ENCODE data around the gene RGS3. TPM values are rescaled to one million over a fixed set of nuclear protein-coding genes. Genes with fewer than 3 reads are reported as not detected.

Gene RGS3
- total and polyA plus RNA-seq, 5 donors from 2014 or later: 8.5 to 15.5 (median 12.5) TPM

GRCh38 chr9:113492343-113493202, 29.0 kb downstream of the RGS3 start:
- no peaks in the 10 kb centered on the region for H3K36me3 ChIP-seq (ENCODE audit: control insufficient read depth, insufficient read depth, low read length)
- no peak overlapping the region for H3K4me3 Mint-ChIP-seq
- peaks cover 16% of the 10 kb centered on the region for H3K27me3 Mint-ChIP-seq
- H3K4me1 ChIP-seq (ENCODE audit: control insufficient read depth, insufficient read depth, low read length, poor library complexity, severe bottlenecking): no peaks in the 10 kb centered on the region
- DNase-seq: no peak
- peak overlapping the region in 2 of 3 donors; percentile 30 to 79 for H3K27ac Mint-ChIP-seq
- H3K36me3 Mint-ChIP-seq: no peaks in the 10 kb centered on the region
- no peak overlapping the region for H3K27ac ChIP-seq (ENCODE audit: insufficient read depth, low read length, poor library complexity, severe bottlenecking)
- H3K27me3 ChIP-seq (ENCODE audit: control insufficient read depth, insufficient read depth, low read length): no peaks in the 10 kb centered on the region
- H3K9me3 ChIP-seq (ENCODE audit: control insufficient read depth in 2 of 2, low read length in 2 of 2): no peaks in the 10 kb centered on the region
- no peak for ATAC-seq (ENCODE audit: low read depth in 2 of 2)
- H3K4me1 Mint-ChIP-seq: peaks cover 0 to 7% (median 2%) of the 10 kb centered on the region in 4 donors
- H3K9me3 Mint-ChIP-seq: no peaks in the 10 kb centered on the region
- H3K4me3 ChIP-seq (ENCODE audit: low read depth, low read length): no peak overlapping the region

GRCh38 chr9:113493203-113493520, 29.6 kb downstream of the RGS3 start:
- peaks cover 0 to 7% (median 2%) of the 10 kb centered on the region in 4 donors for H3K4me1 Mint-ChIP-seq
- Histone ChIP-seq H3K27ac (ENCODE audit: insufficient read depth, low read length, poor library complexity, severe bottlenecking) (no peak overlapping the region), H3K4me3 (ENCODE audit: low read depth, low read length) (no peak overlapping the region), H3K9me3 (ENCODE audit: control insufficient read depth in 2 of 2, low read length in 2 of 2) (no peaks in the 10 kb centered on the region), H3K27me3 (ENCODE audit: control insufficient read depth, insufficient read depth, low read length) (no peaks in the 10 kb centered on the region), H3K36me3 (ENCODE audit: control insufficient read depth, insufficient read depth, low read length) (no peaks in the 10 kb centered on the region), H3K4me1 (ENCODE audit: control insufficient read depth, insufficient read depth, low read length, poor library complexity, severe bottlenecking) (no peaks in the 10 kb centered on the region)
- ATAC-seq (ENCODE audit: low read depth in 2 of 2) (no peak), DNase-seq (no peak)
- peak overlapping the region in 1 of 3 donors; percentile 30 for H3K27ac Mint-ChIP-seq
- H3K36me3 Mint-ChIP-seq: no peaks in the 10 kb centered on the region
- no peak overlapping the region for H3K4me3 Mint-ChIP-seq
- H3K9me3 Mint-ChIP-seq: no peaks in the 10 kb centered on the region
- peaks cover 16% of the 10 kb centered on the region for H3K27me3 Mint-ChIP-seq

- Mint-ChIP-seq H3K9me3 (no peaks in the 10 kb centered on the region), H3K4me1 (peaks cover 0 to 7% (median 3%) of the 10 kb centered on the region in 4 donors), H3K27ac (no peak overlapping the region), H3K36me3 (no peaks in the 10 kb centered on the region), H3K27me3 (peaks cover 16% of the 10 kb centered on the region), H3K4me3 (no peak overlapping the region)
- H3K36me3 ChIP-seq (ENCODE audit: control insufficient read depth, insufficient read depth, low read length): no peaks in the 10 kb centered on the region
- H3K4me3 ChIP-seq (ENCODE audit: low read depth, low read length): no peak overlapping the region
- DNase-seq (no peak), ATAC-seq (ENCODE audit: low read depth in 2 of 2) (no peak)
- H3K4me1 ChIP-seq (ENCODE audit: control insufficient read depth, insufficient read depth, low read length, poor library complexity, severe bottlenecking): no peaks in the 10 kb centered on the region
- no peaks in the 10 kb centered on the region for H3K27me3 ChIP-seq (ENCODE audit: control insufficient read depth, insufficient read depth, low read length)
- H3K27ac ChIP-seq (ENCODE audit: insufficient read depth, low read length, poor library complexity, severe bottlenecking): no peak overlapping the region
- no peaks in the 10 kb centered on the region for H3K9me3 ChIP-seq (ENCODE audit: control insufficient read depth in 2 of 2, low read length in 2 of 2)
Measured at GRCh38 chr9:113495526-113495925, 32.0 kb downstream of the RGS3 start.

- H3K36me3 Mint-ChIP-seq: no peaks in the 10 kb centered on the region
- H3K4me1 ChIP-seq (ENCODE audit: control insufficient read depth, insufficient read depth, low read length, poor library complexity, severe bottlenecking): no peaks in the 10 kb centered on the region
- H3K36me3 ChIP-seq (ENCODE audit: control insufficient read depth, insufficient read depth, low read length): no peaks in the 10 kb centered on the region
- no peaks in the 10 kb centered on the region for H3K27me3 ChIP-seq (ENCODE audit: control insufficient read depth, insufficient read depth, low read length)
- H3K9me3 ChIP-seq (ENCODE audit: control insufficient read depth in 2 of 2, low read length in 2 of 2): no peaks in the 10 kb centered on the region
- DNase-seq (no peak), ATAC-seq (ENCODE audit: low read depth in 2 of 2) (no peak)
- peaks cover 16% of the 10 kb centered on the region for H3K27me3 Mint-ChIP-seq
- no peak overlapping the region for H3K4me3 ChIP-seq (ENCODE audit: low read depth, low read length)
- no peaks in the 10 kb centered on the region for H3K9me3 Mint-ChIP-seq
- no peak overlapping the region for H3K4me3 Mint-ChIP-seq
- H3K27ac Mint-ChIP-seq: no peak overlapping the region
- H3K4me1 Mint-ChIP-seq: peaks cover 0 to 7% (median 3%) of the 10 kb centered on the region in 4 donors
- H3K27ac ChIP-seq (ENCODE audit: insufficient read depth, low read length, poor library complexity, severe bottlenecking): no peak overlapping the region
Measured at GRCh38 chr9:113497051-113497450, 33.5 kb downstream of the RGS3 start.

- no peak for ATAC-seq (ENCODE audit: low read depth in 2 of 2)
- Mint-ChIP-seq H3K27me3 (peaks cover 4% of the 10 kb centered on the region), H3K27ac (no peak overlapping the region)
Measured at GRCh38 chr9:113499153-113499875, 35.8 kb downstream of the RGS3 start.

GRCh38 chr9:113499876-113500497, 36.5 kb downstream of the RGS3 start:
- Mint-ChIP-seq H3K27ac (peak overlapping the region in 1 of 3 donors; percentile 53), H3K27me3 (no peaks in the 10 kb centered on the region), H3K4me1 (peaks cover 0 to 3% (median 1%) of the 10 kb centered on the region in 4 donors), H3K9me3 (no peaks in the 10 kb centered on the region), H3K4me3 (no peak overlapping the region), H3K36me3 (no peaks in the 10 kb centered on the region)
- no peaks in the 10 kb centered on the region for H3K27me3 ChIP-seq (ENCODE audit: control insufficient read depth, insufficient read depth, low read length)
- H3K27ac ChIP-seq (ENCODE audit: insufficient read depth, low read length, poor library complexity, severe bottlenecking): no peak overlapping the region
- H3K4me3 ChIP-seq (ENCODE audit: low read depth, low read length): no peak overlapping the region
- H3K9me3 ChIP-seq (ENCODE audit: control insufficient read depth in 2 of 2, low read length in 2 of 2): no peaks in the 10 kb centered on the region
- no peaks in the 10 kb centered on the region for H3K36me3 ChIP-seq (ENCODE audit: control insufficient read depth, insufficient read depth, low read length)
- no peak for ATAC-seq (ENCODE audit: low read depth in 2 of 2)
- H3K4me1 ChIP-seq (ENCODE audit: control insufficient read depth, insufficient read depth, low read length, poor library complexity, severe bottlenecking): no peaks in the 10 kb centered on the region
- no peak for DNase-seq

More at GRCh38 chr9:113499153-113499875, 35.8 kb downstream of the RGS3 start:
- Mint-ChIP-seq H3K9me3 (no peaks in the 10 kb centered on the region), H3K36me3 (no peaks in the 10 kb centered on the region), H3K4me3 (no peak overlapping the region), H3K4me1 (peaks cover 0 to 3% (median under 1%) of the 10 kb centered on the region in 4 donors)
- Histone ChIP-seq H3K27me3 (ENCODE audit: control insufficient read depth, insufficient read depth, low read length) (no peaks in the 10 kb centered on the region), H3K36me3 (ENCODE audit: control insufficient read depth, insufficient read depth, low read length) (no peaks in the 10 kb centered on the region), H3K4me3 (ENCODE audit: low read depth, low read length) (no peak overlapping the region), H3K27ac (ENCODE audit: insufficient read depth, low read length, poor library complexity, severe bottlenecking) (no peak overlapping the region), H3K9me3 (ENCODE audit: control insufficient read depth in 2 of 2, low read length in 2 of 2) (no peaks in the 10 kb centered on the region), H3K4me1 (ENCODE audit: control insufficient read depth, insufficient read depth, low read length, poor library complexity, severe bottlenecking) (no peaks in the 10 kb centered on the region)
- DNase-seq: no peak

GRCh38 chr9:113501129-113501686, 37.7 kb downstream of the RGS3 start:
- no peak overlapping the region for H3K27ac Mint-ChIP-seq
- H3K4me1 ChIP-seq (ENCODE audit: control insufficient read depth, insufficient read depth, low read length, poor library complexity, severe bottlenecking): no peaks in the 10 kb centered on the region
- H3K4me3 Mint-ChIP-seq: no peak overlapping the region
- H3K36me3 ChIP-seq (ENCODE audit: control insufficient read depth, insufficient read depth, low read length): no peaks in the 10 kb centered on the region
- DNase-seq (no peak), ATAC-seq (ENCODE audit: low read depth in 2 of 2) (no peak)
- no peaks in the 10 kb centered on the region for H3K27me3 Mint-ChIP-seq
- H3K9me3 Mint-ChIP-seq: no peaks in the 10 kb centered on the region
- H3K4me3 ChIP-seq (ENCODE audit: low read depth, low read length): no peak overlapping the region
- peaks cover 0 to 3% (median 1%) of the 10 kb centered on the region in 4 donors for H3K4me1 Mint-ChIP-seq
- H3K27ac ChIP-seq (ENCODE audit: insufficient read depth, low read length, poor library complexity, severe bottlenecking): no peak overlapping the region
- no peaks in the 10 kb centered on the region for H3K36me3 Mint-ChIP-seq
- H3K9me3 ChIP-seq (ENCODE audit: control insufficient read depth in 2 of 2, low read length in 2 of 2): no peaks in the 10 kb centered on the region
- no peaks in the 10 kb centered on the region for H3K27me3 ChIP-seq (ENCODE audit: control insufficient read depth, insufficient read depth, low read length)

All from CD4-positive, CD25-positive, alpha-beta regulatory T cell (primary cell).